Cardiac fibroblast (primary cell): ENCODE data around the gene VSTM5.

Experiments
- DNase-seq, 2 donors: peaks; one replicate each; pipeline versions ENCODE4 v3.0.0 to v3.0.0-alpha.2; 2010; ENCODE audit warnings: low read depth in 2 of 2
- H3K4me3 ChIP-seq, 2 donors: replicated peaks in 1 of 2; 1 replicate in 1 of 2; 2 replicates in 1 of 2; pipeline ENCODE4 v1.5.1; 2011; ENCODE audit warnings: low read depth in 2 of 2, low read length in 2 of 2, mild to moderate bottlenecking in 2 of 2, moderate library complexity in 1 of 2
- TF ChIP-seq, protein P1 (sequence below): IDR thresholded peaks from one replicate; pipeline ENCODE4 v1.5.1; 2011; ENCODE audit warnings: low read depth, mild to moderate bottlenecking, low read length, inconsistent platforms

Gene VSTM5

DNA sequence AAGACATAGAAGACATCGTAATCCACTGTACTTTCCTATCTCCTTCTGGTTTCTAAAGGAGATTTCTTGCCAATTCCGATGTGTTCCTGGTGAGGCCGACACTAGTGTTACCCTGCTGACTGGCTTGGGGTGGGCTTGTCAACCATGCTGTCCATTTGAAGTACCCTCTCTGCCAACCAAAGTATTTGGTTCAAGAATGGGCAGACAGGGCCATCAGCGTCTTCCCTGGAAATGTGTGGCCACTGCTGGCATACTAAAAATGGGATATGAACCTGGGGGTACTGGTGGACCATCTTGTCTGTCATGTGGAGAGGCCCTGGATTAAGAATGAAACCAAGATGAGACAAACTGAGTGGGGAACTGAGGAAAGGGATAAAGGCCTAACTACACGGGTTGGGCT, 1.8 kb upstream of the VSTM5 start:
- TF ChIP-seq, protein P1, sequence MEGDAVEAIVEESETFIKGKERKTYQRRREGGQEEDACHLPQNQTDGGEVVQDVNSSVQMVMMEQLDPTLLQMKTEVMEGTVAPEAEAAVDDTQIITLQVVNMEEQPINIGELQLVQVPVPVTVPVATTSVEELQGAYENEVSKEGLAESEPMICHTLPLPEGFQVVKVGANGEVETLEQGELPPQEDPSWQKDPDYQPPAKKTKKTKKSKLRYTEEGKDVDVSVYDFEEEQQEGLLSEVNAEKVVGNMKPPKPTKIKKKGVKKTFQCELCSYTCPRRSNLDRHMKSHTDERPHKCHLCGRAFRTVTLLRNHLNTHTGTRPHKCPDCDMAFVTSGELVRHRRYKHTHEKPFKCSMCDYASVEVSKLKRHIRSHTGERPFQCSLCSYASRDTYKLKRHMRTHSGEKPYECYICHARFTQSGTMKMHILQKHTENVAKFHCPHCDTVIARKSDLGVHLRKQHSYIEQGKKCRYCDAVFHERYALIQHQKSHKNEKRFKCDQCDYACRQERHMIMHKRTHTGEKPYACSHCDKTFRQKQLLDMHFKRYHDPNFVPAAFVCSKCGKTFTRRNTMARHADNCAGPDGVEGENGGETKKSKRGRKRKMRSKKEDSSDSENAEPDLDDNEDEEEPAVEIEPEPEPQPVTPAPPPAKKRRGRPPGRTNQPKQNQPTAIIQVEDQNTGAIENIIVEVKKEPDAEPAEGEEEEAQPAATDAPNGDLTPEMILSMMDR = no peak

DNA sequence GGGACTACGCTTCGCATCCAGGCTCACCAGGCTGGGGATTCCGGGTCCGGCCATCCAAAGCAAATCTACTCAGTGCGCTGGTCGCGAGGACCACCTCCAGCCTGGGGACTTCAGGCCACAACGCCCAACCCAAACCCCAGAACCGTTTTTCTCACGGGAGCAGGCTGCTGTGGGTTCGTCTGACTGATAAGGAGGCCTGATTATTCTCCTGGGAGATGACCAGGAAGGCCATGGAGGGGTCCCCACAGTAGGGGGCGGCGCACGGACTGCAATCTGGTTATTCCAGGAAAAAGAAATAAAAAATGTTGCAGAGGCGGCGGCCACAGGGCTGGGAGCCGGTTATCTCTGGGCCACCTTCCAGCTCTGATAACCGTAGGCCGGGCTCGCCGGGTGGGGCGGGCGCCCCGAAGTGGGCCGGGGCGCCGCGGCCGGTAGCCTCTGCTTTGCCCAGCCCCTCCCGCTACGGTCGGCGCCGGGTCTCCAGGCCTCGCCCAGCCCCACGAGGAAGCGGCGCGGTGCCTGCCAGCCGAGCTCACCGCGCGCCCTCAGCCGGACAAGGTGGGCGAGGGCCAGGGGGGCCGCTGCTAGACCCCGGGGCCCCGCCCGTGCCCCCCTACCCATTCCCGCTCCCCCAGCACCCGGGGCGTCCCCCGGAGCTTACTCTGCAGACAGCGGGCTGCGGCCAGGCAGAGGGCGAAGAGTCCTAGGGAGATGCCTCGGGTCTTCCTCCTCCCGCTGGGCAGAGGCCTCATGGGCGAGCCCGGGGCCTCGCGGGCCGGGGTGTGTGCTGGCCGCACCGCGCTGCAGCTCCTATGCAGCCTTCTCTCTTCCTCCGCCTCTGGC, 446 bp downstream of the VSTM5 start:
- DNase-seq = peak; percentile 17 to 29
- TF ChIP-seq, protein P1 = no peak
- peak overlapping the region; percentile 23 to 39 for H3K4me3 ChIP-seq

More for the DNA sequence above, 1.8 kb upstream of the VSTM5 start:
- no peak for DNase-seq
- no peak overlapping the region for H3K4me3 ChIP-seq

DNA sequence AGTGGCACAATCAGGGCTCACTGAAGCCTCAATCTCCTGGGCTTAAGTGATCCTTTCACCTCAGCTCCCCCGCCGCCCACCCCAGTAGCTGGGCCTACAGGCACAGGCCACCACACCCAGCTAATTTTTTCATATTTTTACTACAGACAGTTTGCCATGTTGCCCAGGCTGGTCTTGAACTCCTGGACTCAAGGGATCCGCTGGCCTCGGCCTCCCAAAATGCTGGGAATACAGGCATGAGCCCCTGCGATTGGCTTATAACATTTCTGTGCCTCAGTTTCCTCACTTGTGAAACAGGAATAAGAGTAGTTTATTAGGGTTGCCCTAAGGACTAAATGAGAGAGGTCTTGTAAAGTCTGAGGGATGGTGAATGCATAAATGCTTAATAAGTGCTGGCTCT, 1.2 kb downstream of the VSTM5 start:
- no peak overlapping the region for H3K4me3 ChIP-seq
- DNase-seq = no peak
- TF ChIP-seq, protein P1 = no peak

DNA sequence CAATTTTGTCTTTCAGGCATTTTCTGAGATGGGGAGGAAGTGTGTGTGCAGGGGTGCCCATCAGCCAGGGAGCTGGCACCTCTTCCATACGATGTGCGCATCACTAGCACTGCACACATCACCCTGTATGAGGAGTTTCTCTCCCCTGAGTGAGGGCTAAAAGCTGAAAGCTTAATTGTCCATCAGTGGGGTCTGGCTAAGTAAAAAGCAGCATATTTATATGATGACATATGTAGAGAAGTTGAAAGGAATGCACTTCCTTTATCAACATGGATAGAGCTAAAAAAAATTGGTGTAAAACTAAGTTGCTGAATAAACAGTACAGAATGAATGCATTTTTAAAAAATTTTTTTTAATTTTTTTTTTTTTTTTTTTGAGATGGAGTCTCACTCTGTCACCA, 4.0 kb downstream of the VSTM5 start:
- DNase-seq = peak; percentile 25 to 27
- TF ChIP-seq, protein P1 = no peak
- no peak overlapping the region for H3K4me3 ChIP-seq

DNA sequence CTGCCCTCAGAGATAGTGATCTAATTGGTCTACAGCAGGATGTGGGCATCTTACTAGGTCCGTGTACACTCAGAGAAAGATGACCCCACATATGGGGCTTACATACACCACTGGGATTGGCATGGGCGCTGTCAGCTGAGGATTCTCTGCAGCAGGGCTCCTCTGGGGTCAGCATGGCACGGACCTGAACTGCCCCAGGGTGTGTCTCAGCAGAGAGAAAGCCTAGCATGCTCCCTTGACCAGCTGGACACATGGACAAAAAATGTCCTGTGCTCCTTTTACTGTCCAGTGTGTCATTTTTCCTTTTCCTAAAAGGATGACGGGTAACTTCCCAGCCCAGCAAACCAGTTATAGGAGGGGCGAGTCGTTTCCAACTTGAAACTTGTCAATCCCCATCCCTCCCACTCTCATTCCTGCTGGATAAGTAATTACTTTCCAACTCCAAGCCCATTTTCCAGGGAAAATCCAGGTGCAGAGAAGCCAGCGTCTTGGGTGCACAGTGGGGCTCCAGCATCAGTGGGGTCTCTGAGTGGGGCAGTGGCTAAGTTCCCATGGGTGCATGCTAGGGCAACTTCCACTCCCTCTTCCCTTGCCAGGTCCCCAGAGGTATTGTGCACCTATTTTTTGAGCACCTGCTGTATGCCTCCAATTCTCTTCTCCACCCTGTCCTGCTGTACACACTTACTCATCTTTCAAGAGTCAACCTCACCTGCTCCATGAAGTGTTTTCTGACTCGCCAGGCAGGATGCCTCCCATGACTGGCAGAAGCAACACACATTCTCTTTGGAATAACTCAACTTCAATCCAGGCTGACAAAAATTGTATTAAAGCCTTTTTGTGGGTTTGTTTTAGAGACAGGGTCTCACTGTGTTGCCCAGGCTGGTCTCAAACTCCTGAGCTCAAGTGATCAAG, 5.0 kb downstream of the VSTM5 start:
- TF ChIP-seq, protein P1 = no peak
- no peak for DNase-seq
- H3K4me3 ChIP-seq = no peak overlapping the region

DNA sequence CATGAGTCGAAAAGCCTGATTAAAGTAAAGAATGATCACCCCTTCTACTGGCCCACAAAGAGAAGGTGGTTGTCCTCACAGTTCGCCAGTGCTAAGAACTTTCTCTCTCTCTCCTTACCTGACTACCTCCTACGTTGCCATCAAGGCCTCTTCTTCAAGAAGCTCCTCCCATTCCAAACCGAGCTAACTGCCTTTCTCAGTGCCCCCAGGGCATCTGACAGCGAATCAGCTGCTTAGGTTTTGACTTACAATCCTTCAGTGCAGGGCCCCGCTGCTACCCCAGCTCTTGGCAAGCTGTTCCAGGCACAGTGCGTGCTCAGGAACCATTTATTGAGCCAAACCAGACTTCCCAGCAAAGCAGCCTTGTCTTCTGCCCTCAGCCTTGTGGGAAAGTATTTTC, 5.8 kb downstream of the VSTM5 start:
- DNase-seq = no peak
- TF ChIP-seq, protein P1 = no peak
- no peak overlapping the region for H3K4me3 ChIP-seq
